ENCODE data around the gene GJC1. TPM values are rescaled to one million over a fixed set of nuclear protein-coding genes. Genes with fewer than 3 reads are reported as not detected.

Gene GJC1
- total and polyA plus RNA-seq, 9 of the 15 experiments (the other 6 are each of a cell fraction or from before 2014, with no cell fraction given), result 0.04 to 1.4 (median 0.18) TPM; not detected in 1

GRCh38 chr17:44828919-44829522 is 1.1 kb downstream of the GJC1 start (continued):
- TF ChIP-seq NONO (IDR thresholded peaks at IDR 0.05; ENCODE audit: low read depth in 2 of 2, low read length in 1 of 2) (no peak), ZNF511 (CRISPR knock-in tag; IDR thresholded peaks at IDR 0.05) (no peak), BRF2 (IDR thresholded peaks at IDR 0.05; ENCODE audit: borderline replicate concordance, insufficient read depth, insufficient read length) (no peak), RFX5 (IDR thresholded peaks at IDR 0.05; ENCODE audit: low read depth, low read length) (no peak), DPF2 (IDR thresholded peaks at IDR 0.05) (no peak), ZNF395 (CRISPR knock-in tag; IDR thresholded peaks at IDR 0.05) (no peak), PTTG1 (tag; IDR thresholded peaks at IDR 0.05; ENCODE audit: low read depth) (no peak), ELK1 (CRISPR knock-in tag; IDR thresholded peaks at IDR 0.05) (no peak), ZBTB33 (CRISPR knock-in tag; IDR thresholded peaks at IDR 0.05) (peak; percentile 48; the same call in 1 of the 2 replicates), GTF2A2 (tag; IDR thresholded peaks at IDR 0.05) (no peak), NBN (IDR thresholded peaks at IDR 0.05; ENCODE audit: low read depth) (no peak), SMARCA4 (IDR thresholded peaks at IDR 0.05) (peak; percentile 15; the same call in 1 of the 2 replicates), RREB1 (CRISPR knock-in tag; IDR thresholded peaks at IDR 0.05) (no peak), KLF1 (tag; IDR thresholded peaks at IDR 0.05) (no peak), STAT5B (CRISPR knock-in tag; IDR thresholded peaks at IDR 0.05) (no peak), NCOA6 (IDR thresholded peaks at IDR 0.05) (no peak)
